ENCODE data around the gene EFCAB8.

DNA sequence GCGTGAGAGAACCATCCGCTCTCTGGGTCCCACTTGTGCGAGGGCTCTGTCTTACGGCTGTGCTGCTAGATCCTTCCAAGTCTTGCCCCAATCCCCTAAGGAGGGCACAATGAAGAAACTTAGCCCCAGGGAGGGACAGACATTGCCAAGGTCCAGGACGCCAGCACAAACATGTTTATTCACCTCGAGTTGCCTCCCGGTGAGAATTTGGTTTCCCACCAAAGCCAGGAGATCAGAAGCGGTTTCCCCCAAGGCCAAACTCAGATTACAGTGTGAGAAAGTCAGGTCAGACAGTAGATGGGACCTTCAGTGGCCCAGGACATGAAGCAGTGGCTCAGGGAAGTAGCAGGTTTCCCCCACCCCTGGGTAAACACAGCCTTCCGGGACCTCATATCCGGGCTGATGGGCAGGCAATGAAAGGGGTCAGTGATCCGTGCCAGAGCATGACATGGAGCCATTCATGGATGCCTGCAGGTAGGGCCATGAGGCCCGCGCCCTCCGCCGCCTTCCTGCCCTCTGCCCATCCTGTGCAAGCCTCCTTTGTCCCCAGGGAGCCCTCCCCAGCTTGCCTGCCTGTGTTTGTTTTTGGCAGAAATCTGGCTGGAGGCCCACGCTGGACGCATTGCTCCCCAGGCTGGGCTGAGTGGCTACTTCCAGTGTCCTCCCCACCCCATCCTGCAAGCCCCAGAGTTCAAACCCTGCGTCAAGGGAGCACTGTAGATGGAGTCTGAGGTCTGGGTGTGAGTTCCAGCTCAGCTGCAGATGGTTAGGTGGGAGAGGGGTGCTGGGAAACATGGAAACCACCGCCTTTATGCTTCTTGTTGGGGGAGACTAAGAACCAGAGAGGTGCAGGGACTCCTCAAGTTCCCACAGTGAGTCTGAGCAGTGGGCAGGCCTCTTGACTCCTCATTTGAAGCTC, 150.8 kb downstream of the EFCAB8 start:
- TF ChIP-seq CTCF (conservative IDR thresholded peaks at IDR 0.05) (no peak), EZH2 (IDR thresholded peaks at IDR 0.05; ENCODE audit: low read depth) (no peak)
